GM12874 (cell line): Measurements from ENCODE around the gene RAB3IP.

Experiments
- CTCF ChIP-seq: IDR thresholded peaks from 2 replicates; pipeline ENCODE4 v1.5.1; 2011; ENCODE audit warnings: low read depth, mild to moderate bottlenecking, control low read depth, low read length, moderate library complexity; ENCODE audit not compliant: insufficient read depth

The RAB3IP gene

DNA sequence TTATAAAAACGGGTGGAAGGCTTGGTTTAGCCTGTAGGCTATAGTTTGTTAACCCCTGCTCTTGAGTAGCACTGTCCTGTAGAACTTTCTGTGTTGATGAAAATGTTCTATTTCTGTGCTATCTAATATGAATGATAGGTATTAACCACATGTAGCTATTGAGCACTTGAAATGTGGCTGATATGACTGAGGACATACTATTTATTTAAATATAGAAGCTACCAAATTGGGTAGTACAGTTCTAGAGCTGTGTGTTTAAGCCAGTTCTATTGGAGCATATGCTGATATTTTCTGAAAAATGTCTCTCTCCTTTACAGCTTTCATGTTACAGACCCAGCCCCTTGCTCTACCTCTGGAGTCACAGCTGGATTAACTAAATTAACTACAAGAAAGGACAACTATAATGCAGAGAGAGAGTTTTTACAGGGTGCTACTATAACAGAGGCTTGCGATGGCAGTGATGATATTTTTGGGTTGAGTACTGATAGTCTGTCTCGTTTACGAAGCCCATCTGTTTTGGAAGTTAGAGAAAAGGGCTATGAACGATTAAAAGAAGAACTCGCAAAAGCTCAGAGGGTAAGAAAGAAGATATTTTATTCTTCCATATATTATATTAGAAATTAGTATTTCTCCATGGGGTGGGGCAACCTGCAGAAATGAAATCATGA is 17.6 kb downstream of the RAB3IP start:
- no peak for TF ChIP-seq CTCF

DNA sequence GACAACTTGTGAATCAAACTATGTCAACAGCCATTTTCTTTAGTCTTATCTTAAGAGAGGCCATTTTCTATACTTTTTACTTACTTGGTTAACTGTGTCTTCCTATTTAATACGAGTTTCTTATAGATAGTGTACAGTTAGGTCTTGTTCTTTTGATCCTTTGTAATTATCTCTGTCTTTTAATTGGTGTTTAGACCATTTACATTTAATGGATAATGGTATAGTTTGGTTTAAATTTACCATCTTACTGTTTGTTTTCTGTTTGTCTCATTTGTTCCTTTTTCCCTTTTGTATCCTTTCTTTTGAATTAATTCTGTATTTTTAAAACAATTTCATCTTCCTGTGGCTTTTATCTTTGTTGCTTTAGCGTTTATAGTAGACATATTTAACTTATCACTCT is 19.4 kb downstream of the RAB3IP start:
- TF ChIP-seq CTCF, result no peak

GRCh38 chr12:69765515-69765914 is 26.9 kb downstream of the RAB3IP start:
- TF ChIP-seq CTCF, result no peak

GRCh38 chr12:69766260-69766659 is 27.6 kb downstream of the RAB3IP start:
- TF ChIP-seq CTCF, result no peak

DNA sequence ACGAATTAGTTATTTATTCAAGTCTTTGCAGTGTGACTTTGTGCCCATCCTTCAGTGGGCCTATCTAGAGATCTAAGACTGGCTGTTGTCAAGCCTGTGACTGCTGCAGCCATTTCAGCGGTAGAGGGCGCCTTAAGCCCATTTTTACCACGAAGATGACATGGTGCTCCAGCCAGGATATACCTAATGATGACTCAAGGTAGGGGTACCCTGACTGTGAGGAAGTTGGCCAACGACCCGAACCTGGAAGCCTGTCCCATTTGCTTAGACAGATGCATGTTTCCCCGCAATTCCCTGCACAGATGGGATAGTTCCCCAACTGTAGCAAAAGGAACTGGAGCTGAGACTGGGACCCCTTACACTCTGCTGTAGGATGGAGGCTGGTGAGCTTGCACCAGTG is 41.3 kb downstream of the RAB3IP start:
- no peak for TF ChIP-seq CTCF

DNA sequence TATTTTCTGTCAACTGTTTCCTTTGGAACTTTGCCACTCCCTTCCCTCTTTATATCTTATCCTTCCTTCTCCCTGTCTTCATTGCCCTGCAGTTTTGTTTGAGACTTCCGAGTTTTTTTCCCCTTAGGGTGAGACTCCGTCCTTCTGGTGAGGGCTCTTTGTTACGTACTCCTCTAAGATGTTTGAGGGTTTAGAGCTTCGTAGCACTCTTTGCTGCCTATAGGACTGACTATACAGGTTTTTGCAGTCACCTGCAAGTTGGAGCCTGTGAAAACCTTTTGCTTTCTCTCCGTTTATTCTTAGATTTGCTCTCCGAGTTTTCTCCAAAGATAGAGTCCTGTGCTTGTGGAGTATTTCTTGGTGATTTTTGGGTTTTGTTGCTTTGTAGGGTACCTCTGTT is 44.7 kb downstream of the RAB3IP start:
- no peak for TF ChIP-seq CTCF

DNA sequence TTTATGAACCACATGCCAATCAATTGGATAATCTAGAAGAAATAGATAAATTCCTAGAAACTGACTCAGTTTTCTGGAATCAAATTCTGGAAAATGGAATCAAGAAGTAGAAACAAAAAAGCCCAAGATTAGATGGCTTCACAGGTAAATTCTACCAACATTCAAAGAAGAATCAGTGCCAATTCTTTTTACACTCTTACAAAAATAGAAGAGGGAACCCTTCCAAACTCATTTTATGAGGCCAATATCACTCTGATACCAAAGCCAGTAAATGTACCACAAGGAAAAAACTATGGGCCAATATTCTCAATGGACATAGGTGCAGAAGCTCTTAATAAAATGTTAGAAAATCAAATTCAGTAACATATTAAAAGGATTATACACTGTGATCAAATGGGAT is 50.7 kb downstream of the RAB3IP start:
- no peak for TF ChIP-seq CTCF

DNA sequence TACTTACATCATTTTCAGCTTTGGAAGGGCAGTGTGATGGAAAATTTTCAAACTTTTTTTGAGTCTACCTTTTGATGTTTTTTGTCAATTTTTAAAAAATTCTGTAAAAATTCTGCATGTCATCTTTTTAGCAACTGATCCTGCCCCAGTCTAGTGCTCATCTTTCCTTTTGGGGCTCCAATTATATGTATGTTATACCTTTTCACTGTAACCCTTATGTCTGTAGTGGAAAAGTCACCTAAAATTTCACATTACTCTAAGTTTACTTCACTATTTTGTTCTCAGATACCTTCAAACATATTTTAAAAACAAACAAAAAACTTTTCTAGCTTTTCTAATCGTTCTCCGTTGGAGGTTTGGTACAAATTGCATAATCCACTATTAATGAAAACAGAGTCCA is 53.9 kb downstream of the RAB3IP start:
- TF ChIP-seq CTCF, result no peak
